ENCODE data around the gene CNOT9.

DNA sequence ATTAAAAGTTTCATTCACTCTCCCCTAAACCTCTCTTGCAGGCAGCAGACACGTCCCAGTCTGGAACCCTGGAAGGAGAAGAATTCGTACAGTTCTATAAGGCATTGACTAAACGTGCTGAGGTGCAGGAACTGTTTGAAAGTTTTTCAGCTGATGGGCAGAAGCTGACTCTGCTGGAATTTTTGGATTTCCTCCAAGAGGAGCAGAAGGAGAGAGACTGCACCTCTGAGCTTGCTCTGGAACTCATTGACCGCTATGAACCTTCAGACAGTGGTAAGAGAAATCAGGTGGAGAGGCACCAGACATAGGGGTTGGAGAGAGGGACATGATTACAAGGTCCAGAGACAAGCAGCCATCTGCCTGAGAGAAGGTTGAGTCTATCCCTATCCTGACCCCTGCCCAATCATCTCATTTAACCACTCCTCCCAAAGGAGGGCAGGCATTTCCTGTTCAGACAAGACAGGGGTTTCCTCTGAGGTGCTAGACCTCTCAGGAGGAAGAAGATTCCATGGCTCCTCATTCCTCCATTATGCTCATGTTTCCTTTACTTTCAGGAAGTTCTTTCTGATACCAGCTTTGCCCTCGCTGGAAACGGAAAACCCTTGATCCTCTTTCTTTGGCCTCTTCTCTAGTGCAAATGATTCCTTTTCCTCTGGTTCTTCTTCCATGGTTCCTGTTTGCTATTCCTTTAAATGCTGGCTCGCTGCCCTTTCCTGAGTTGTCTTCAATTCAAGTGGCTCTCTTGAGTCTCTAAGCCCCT, 54.1 kb downstream of the CNOT9 start:
- TF ChIP-seq CTCF (IDR thresholded peaks at IDR 0.05) (no peak), POLR2A (IDR thresholded peaks at IDR 0.05) (no peak)

All from body of pancreas (tissue), 4 donors.